Endothelial cell of hepatic sinusoid (primary cell): ENCODE data around the gene BTAF1.
"Not testable (repeated sequence)": the region's sequence is repeated elsewhere in the genome, so short reads cannot be mapped to it uniquely, and the experiment has no call there.

ENCODE experiments used
- in situ Hi-C: cut with HindIII; loops from 2 replicates; pipeline ENCODE4 v1.10.0; 2017; ENCODE audit warnings: low sequenced_read_pairs

BTAF1 gene

GRCh38 chr10:91976317-91977051, 52.9 kb downstream of the BTAF1 start:
- in situ Hi-C loops = no loop called here

- in situ Hi-C loops = no loop called here
Observed at GRCh38 chr10:91977491-91977890, 53.9 kb downstream of the BTAF1 start.

DNA sequence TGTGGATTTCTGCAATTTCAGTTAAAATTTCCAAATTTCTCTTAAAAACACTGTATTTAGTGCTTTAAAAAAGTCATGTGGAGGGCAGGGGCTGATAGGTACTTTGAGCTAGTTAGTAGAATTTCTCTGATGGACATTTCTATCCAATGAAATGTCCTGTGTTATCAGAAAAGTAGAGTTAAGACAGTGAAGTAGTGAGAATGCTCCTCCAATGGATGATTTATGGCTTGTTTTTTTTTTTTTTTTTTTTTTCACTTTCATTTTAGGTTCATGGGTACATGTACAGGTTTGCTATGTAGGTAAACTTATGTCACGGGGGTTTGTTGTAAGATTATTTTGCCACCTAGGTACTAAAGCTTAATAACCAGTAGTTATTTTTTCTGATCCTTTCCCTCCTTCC, 55.0 kb downstream of the BTAF1 start:
- in situ Hi-C loops = no loop called here

GRCh38 chr10:91980319-91980718, 56.7 kb downstream of the BTAF1 start:
- in situ Hi-C loops = no loop called here

- in situ Hi-C loops = no loop called here
Observed at GRCh38 chr10:91983416-91983815, 59.8 kb downstream of the BTAF1 start.

GRCh38 chr10:91987397-91988037, 63.9 kb downstream of the BTAF1 start:
- in situ Hi-C loops = no loop called here

DNA sequence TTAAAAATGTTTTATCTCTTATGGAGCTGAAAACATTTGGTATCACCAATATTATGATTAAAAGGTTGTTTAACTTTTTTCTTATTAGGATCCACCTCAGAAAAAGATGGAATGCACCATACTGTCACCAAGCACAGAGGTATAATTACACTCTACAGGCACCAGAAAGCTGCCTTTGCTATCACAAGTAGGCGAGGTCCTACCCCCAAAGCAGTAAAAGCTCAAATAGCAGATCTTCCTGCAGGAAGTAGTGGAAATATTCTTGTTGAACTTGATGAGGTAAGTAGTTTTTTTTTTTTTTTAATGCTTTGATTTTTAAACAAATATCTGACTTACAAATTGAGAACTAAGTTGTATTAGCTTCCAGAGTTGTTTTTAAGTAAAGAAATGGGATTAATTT, 68.5 kb downstream of the BTAF1 start:
- in situ Hi-C loops = no loop called here

DNA sequence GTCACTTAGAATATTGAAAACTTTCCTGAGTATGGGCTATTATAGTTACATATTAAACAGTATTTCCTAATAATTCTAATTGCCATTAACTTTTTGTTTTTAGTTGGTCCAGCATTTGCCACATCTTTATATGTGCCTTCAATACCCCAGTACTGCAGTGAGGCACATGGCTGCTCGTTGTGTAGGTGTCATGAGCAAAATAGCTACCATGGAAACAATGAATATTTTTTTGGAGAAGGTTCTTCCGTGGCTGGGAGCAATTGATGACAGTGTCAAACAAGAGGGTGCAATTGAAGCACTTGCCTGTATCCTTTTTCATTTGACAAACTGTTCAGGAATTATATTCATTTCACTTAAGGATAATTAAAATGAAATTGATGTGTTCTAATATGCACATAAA, 72.7 kb downstream of the BTAF1 start:
- in situ Hi-C loops = no loop called here

GRCh38 chr10:92001581-92001980, 78.0 kb downstream of the BTAF1 start:
- in situ Hi-C loops = loop anchor here (5.0 kb wide), 1 partner anchor 51 kb away; no protein-coding TSS in a partner anchor

DNA sequence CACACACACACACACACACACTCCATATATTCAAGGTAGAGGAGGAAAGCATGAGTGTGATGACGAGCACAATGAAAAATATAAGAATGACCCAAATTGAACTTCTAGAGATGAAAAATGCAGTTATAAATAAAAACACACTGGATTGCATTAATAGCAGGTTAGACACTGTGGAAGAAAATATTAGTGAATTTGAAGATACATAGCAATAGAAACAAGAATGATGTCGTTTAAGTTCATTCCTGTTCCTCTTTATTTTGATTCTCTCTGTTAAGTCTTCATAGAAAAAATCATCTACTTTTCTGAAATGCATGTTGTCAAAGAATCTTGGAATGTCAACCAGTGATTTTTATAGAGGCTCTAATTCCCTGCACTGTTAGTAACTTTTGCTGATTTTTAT, 78.4 kb downstream of the BTAF1 start:
- in situ Hi-C loops = loop anchor here (5.0 kb wide), 1 partner anchor 50 kb away; no protein-coding TSS in a partner anchor

DNA sequence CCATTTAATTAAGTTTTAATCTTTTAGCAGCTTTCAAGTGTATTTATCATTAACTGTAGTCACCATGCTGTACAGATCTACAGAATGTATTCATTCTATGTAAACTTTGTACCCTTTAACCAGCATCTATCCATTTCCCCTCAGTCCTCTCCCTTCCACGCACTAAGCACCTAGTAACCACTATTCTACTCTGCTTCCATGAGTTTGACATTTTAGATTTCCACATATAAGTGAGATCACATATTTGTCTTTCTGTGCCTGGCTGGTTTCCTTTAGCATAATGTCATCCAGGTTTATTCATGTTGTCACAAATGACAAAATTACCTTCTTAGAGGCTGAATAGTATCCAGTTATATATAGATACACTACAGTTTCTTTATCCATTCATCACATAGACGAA, 79.7 kb downstream of the BTAF1 start:
- in situ Hi-C loops = loop anchor here (5.0 kb wide), 1 partner anchor 49 kb away; no protein-coding TSS in a partner anchor

- in situ Hi-C loops = no loop called here
Observed at GRCh38 chr10:92005978-92006377, 82.4 kb downstream of the BTAF1 start.

- in situ Hi-C loops = no loop called here
Observed at GRCh38 chr10:92009445-92009844, 85.9 kb downstream of the BTAF1 start.

GRCh38 chr10:92010047-92010735, 86.6 kb downstream of the BTAF1 start:
- in situ Hi-C loops = no loop called here

- in situ Hi-C loops = no loop called here
Observed at GRCh38 chr10:92011560-92012214, 88.1 kb downstream of the BTAF1 start.

DNA sequence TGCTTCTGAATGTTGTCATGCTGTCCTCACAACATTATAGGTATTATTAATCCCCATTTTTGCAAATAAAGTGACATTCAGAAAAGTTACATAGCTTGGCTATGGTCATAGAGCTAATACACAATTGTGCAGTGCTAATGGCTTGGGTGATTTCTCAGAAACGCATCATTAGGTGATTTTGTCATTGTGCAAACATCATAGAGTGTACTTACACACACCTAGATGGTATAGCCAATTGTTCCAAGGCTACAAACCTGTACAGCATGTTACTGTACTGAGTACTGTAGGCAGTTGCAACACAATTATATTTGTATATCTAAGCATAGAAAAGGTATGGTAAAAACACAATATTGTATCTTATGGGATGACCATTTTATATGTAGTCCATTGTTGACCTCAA, 91.0 kb downstream of the BTAF1 start:
- in situ Hi-C loops = no loop called here

DNA sequence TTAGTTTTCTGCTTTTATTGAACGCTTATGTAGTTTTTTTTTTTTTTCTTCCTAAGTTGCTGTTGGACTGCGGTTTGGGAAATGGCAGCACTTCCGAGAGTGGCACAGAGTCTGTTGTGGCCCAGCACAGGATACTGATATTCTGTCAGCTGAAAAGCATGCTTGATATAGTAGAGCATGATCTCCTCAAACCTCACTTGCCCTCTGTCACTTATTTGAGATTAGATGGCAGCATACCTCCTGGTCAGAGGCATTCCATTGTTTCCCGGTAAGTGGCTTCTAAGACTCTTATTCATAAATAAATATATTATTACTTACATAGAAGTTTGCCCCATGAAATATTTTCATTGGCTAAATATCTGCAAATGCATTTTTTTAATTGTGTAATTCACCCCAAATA, 101.1 kb downstream of the BTAF1 start:
- in situ Hi-C loops = no loop called here

DNA sequence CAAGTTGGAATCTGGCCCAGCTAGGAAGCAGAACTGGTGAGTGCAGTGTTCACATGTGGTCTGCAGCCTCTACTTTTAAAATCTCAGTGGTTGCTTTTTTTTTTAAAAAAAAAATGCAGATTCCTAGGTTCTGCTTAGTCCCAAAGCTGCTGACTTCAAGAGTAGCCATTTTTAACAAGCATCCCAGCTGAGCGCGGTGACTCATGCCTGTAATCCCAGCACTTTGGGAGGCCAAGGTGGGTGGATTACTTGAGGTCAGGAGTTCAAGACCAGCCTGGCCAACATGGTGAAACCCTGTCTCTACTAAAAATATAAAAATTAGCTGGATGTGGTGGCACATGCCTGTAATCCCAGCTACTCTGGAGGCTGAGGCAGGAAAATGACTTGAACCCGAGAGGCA, 101.8 kb downstream of the BTAF1 start:
- in situ Hi-C loops = not testable (repeated sequence)

- in situ Hi-C loops = no loop called here
Observed at GRCh38 chr10:92027141-92027540, 103.6 kb downstream of the BTAF1 start.

DNA sequence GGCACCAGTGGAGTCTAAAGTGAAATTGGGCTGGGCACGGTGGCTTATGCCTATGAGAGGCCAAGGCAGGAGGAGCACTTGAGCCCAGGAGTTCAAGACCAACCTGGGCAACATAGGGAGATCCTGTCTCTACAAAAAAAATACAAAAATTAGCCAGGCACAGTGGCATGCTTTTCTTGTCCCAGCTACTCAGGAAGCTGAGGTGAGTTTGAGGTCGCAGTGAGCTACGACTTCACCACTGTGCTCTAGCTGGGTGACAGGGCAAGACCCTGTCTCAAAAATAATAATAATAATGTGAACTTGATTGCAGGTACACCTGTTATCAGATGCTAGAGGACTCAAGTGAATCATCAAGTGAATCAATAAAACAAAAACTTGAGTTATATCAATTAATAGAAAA, 108.0 kb downstream of the BTAF1 start:
- in situ Hi-C loops = no loop called here

GRCh38 chr10:92033070-92033469, 109.5 kb downstream of the BTAF1 start:
- in situ Hi-C loops = not testable (repeated sequence)
